GM20431 (cell line): ENCODE data around the gene VWF.
"Not testable (repeated sequence)": the region's sequence is repeated elsewhere in the genome, so short reads cannot be mapped to it uniquely, and the experiment has no call there.

Experiments used
- in situ Hi-C: fragments of 300-500 bp; cut with MseI, MboI; formaldehyde crosslinking; loops from one replicate; pipeline ENCODE4 v1.15.0; 2020; ENCODE audit warnings: low sequenced_read_pairs; ENCODE audit not compliant: unreplicated experiment

VWF gene

DNA sequence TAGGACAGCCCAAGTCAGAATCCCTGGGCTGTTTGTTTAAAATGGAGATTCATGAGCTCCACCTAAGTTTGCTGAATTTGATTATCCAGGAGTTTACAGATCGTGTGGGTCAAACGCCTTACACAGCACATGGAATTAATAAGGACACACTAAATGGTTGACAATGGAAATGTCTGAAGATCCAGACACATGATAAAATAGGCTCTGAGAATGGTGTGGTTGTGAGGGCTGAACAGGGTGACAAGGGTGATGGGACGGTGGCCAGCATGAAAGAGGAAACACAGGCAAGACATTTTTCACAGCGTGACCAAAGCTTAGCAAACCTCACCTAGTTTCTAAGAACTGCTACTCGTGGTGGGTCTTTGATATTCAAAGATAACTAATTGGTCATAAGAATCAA, 12.5 kb downstream of the VWF start:
- in situ Hi-C loops: no loop called here

- in situ Hi-C loops: no loop called here
Measured at GRCh38 chr12:6110006-6110405, 14.5 kb downstream of the VWF start.

- in situ Hi-C loops: no loop called here
Measured at GRCh38 chr12:6106218-6106617, 18.3 kb downstream of the VWF start.

GRCh38 chr12:6104842-6105241, 19.6 kb downstream of the VWF start:
- in situ Hi-C loops: no loop called here

- in situ Hi-C loops: no loop called here
Measured at GRCh38 chr12:6104027-6104426, 20.4 kb downstream of the VWF start.

GRCh38 chr12:6102021-6102420, 22.4 kb downstream of the VWF start:
- in situ Hi-C loops: not testable (repeated sequence)

DNA sequence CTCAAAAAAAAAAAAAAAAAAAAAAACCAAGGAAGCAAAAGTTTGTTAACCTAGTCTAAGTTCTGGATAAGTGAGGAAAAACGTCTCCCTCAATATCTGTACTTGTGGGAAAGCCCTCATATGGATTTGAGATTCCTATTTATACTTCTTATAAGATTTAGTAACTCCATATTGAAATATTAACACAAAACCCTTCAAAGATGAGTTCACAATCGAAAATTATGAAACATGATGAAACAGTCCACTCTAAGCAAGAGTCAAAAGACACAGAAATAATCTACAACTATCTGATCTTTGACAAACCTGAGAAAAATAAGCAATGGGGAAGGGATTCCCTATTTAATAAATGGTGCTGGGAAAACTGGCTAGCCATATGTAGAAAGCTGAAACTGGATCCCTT, 25.2 kb downstream of the VWF start:
- in situ Hi-C loops: no loop called here

DNA sequence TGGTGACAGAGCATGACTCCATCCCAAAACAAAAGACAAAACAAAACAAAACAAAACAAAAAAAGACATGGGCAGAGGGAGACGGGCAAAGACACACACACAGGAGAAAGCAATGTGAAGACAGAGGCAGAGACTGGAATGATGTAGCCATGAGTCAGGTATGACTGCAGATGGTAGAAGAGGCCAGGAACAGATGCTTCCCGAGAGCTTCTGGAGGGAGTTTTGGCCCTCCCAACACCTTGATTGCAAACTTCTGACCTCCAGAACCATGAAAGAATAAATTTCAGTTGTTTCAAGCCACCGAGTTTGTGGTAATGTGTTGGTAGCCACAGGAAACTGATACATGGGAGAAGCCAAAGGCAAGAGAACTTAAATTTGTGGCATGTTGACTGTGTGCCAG, 27.1 kb downstream of the VWF start:
- in situ Hi-C loops: no loop called here

DNA sequence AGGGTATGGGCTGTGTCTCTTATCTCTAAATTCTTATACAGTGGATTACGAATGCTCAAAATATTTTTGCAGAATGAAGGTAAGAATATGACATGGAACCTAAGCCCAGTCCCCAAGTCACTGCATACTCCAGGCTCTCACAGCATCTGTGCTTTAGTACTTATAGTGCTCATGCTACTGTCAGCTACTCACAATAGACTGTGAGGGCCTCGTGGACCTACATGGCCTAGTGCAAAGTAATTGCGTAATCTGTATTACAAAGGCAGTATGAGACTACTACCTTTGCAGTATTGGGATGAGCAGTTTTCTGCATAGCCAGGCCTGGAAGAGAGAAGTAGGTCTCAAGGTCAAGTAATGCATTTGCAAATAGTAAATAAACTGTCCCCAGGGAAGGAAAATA, 27.9 kb downstream of the VWF start:
- in situ Hi-C loops: no loop called here

DNA sequence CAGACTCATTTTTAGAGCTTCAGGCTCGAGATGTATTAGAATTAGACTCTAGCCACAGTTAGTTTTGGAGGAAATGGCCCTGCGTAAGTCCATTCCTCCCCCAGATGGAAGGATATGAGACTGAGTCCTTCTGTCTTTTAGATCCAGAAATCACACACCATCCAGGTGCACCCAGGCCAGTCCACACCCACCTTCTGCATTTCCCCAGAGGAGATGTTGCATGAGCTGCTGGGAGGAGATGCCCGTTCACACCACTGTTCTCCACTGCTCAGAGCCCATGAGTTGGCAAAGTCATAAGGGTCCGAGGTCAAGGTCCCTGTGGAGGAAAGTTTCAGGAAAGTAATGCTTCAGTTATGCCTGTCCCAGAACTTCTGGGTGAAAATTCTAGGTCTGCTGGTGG, 29.2 kb downstream of the VWF start:
- in situ Hi-C loops: no loop called here

DNA sequence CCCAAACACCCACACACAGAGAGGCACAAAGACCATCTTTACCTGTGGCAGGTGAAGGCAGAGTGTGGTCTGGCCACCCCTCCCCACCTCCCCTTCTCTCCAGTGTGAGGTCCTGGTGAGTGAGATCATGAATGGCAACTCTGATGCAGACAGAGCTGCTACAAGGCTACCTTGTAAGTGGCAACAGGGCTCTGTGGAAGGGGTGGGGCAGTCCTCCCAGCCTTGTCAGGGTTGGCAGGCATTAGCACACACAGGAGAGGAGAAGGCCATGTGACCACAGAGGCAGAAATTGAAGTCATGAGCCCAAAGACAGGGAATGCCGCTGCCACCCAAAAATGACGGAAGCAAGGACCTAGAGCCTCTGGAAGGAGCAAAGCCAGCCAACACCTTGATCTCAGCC, 30.7 kb downstream of the VWF start:
- in situ Hi-C loops: no loop called here

DNA sequence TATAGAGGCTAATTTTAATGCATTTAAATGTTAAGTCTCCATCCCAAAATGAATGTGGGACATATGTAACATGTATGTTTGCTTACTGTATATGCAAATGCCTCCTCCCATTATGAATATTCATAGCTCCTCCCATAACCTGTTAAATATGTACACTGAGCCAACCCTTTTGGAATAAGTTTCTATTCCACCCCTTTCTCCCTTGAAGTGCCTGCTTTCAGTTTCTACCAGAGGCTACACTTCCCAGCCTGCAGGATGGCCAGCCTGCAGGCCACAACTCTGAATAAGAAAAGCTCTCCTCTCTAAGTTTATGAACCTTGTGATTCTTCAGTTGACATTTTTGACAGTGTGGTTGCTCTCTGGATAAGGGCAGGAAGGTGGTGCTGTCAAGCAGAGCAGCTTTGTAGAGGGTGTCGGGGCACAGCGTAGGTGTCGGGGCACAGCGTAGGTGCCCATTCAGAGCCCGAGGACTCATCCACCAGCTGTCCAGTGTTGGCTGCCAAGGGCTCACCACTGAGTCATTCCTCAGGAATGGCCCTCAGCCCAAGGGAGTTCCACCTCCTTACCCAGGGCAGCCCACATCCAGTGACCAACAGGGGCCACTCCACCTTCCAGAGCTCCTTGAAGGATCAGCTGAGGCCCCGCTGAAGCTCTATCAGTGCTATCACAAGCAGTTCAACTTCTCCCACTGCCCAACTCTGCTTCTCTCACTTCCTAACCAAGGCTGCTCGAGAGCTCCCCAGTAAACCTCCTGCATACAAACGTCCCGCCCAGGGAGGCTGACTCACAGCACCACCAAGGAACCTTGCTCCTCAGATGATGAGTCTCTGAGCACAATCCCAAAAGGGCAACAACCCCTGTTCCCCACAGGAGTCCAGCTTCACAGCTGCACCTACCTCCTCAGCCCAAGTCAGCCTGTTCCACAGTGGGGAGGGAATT, 31.4 kb downstream of the VWF start:
- in situ Hi-C loops: no loop called here

- in situ Hi-C loops: no loop called here
Measured at GRCh38 chr12:6091786-6092566, 32.5 kb downstream of the VWF start.

GRCh38 chr12:6090803-6091202, 33.7 kb downstream of the VWF start:
- in situ Hi-C loops: no loop called here

DNA sequence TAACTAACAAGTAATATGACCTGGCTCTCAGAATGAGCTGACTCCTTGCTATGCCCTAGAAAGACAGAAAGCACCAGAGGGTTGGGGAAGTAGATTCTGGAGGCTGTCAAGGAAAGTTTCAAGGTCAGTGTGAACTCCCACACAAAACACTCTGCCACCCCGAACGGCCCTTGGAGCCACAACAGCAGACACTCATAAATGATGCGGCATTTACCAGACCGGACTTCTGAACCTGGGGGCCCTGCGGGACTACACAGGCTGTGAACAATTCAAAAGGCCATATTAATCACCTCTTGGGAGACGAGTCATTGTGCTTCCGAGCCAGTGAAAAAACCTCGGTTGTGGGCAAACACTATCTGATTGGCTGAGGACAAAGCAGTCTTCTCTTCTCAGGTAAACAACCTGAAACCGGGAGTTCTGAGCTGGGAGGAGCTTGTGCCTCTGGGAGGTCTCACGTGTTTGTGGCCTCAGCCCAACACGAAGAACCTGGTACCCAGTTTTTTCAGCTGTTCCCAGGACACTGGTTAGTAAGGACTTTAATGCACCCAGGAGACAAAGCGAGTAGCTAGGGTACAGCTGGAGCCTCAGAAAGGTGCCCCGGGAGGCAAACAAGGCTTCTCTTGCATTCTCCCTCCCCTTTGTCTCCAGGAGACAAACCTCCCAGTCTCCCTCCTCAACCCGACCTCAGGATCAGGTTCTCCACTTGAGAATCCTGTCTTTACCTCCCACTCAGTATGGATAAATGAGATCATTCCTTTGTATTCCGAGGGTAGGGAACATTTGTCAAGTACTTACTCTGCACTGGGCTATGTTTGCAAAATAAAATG, 35.3 kb downstream of the VWF start:
- in situ Hi-C loops: no loop called here

DNA sequence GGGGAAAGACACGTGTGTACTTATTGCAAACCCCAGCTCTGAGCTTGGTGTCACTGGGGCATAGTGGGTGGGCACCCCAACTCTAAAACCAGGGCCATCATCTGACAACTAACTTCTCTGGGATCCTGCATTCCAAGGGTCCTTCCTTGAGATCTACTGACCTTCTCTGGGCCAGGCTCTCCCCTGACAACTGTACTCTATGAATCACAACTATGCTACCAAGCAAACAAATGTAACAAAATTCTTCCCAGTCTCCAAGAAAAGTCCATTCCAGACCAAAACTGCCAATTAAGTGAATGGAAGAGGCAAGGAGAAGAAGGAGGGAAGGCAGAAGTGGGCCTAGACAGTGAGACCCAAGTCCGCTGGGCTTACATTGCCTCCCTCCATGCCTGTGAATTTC, 38.2 kb downstream of the VWF start:
- in situ Hi-C loops: no loop called here

GRCh38 chr12:6085841-6086240, 38.6 kb downstream of the VWF start:
- in situ Hi-C loops: no loop called here

DNA sequence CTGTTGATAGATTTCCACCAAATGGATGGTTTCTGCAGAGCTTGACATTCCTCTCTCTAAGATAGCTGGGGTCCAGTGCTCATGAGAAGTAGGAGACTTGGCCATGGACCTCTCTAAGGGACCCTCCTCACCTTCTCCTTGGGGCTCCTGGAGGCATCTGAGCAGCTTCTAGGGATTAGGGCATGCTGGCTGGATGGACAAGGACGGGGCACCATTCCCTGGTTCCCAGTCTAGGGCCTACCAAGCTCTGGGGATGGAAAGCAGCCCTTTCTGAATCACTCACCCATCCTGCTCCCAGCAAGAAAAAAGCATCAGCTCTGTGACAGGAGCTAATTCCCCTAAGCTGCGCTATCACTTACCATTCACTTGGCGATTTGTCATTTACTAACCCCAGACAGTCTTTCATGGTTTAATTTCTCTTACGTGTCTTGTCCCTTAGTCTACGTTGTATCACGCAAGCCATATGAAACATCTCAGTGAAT, 39.5 kb downstream of the VWF start:
- in situ Hi-C loops: no loop called here

DNA sequence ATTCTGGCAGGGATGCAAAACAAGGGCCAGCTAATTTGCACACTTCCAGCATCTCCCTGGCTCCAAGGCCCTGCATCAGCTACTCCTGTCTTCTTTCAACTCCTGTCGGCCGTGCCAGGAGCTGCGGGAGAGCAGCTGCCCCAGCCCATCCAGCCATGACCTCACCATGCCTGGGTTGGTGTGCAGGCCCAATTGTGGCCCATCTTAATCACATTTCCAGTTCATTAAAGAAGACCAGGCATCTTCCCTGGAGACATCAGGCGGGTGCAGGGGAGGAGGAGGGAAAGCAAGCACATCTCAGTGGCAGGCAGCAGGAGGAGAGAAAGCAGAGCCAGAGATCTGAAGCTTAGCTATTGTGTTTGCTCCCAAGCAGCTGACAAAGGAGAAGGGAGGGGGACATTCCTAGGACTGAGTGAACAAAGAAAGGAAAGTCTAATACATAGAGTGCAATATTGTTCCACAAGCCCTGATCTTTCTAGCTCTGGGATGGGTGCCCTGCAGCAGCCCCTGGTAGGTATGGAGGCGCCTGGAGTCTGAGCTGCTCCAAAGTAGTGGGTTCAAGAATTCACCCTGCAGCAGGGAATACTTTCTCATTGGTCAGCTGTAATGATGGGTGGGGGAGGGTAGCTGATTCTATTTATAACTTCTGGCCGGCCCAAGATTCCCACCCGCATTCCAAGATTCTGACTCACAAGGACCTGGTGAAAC, 40.1 kb downstream of the VWF start:
- in situ Hi-C loops: no loop called here

DNA sequence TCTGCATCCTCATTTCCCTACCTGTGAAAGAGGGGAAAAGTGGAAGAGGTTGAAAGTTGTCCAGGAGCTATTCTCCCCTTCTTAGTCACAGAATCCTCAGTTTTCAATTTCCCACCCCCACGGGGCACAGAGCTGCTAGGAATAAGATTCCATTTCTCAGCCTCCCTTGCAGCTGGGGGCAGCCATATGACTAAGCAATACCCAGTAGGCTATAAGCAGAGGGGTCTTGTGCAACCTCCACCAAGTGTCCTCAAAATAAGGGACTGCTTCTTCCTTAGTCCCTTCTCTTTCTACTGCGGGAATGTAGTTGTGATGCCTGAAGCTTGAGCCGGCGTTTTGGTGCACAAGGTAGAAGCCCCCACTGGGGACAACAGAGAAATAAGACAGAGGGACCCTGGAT, 40.9 kb downstream of the VWF start:
- in situ Hi-C loops: no loop called here
